IPS DF 6.9 (cell line): ENCODE results near the gene QDPR.
"Not testable (repeated sequence)": the region's sequence is repeated elsewhere in the genome, so short reads cannot be mapped to it uniquely, and the experiment has no call there.

Experiments used
- DNase-seq: peaks from one replicate; pipeline ENCODE4 v3.0.0-alpha.2; 2013; ENCODE audit warnings: low read depth, low spot score
- H3K27ac ChIP-seq: one replicate; pipeline ENCODE4 v1.5.1; 2013; ENCODE audit warnings: low read length, control low read depth
- H3K27me3 ChIP-seq: 2 replicates; pipeline ENCODE4 v1.6.1; 2013; ENCODE audit warnings: mild to moderate bottlenecking, low read length; ENCODE audit not compliant: control insufficient read depth, insufficient read depth
- H3K36me3 ChIP-seq: 2 replicates; pipeline ENCODE4 v1.6.1; 2013; ENCODE audit warnings: low read length; ENCODE audit not compliant: control insufficient read depth, insufficient read depth
- H3K4me1 ChIP-seq: 2 replicates; pipeline ENCODE4 v1.6.1; 2013; ENCODE audit warnings: low read length; ENCODE audit not compliant: control insufficient read depth, insufficient read depth
- H3K4me3 ChIP-seq: 2 replicates; pipeline ENCODE4 v1.5.1; 2013; ENCODE audit warnings: mild to moderate bottlenecking, low read length
- H3K9me3 ChIP-seq: 2 replicates; pipeline ENCODE4 v1.6.1; 2013; ENCODE audit warnings: low read length, inconsistent platforms; ENCODE audit not compliant: control insufficient read depth, insufficient read depth
- WGBS: extraction: QIAGEN DNeasy Blood & Tissue Kit; methylation state at CpG from one replicate; pipeline ENCODE4 v1.1.7; 2013; ENCODE audit warnings: mixed read lengths, missing lambda C conversion rate; ENCODE audit not compliant: insufficient read length, insufficient coverage; 5-methylcytosine and 5-hydroxymethylcytosine counted together

Gene QDPR

DNA sequence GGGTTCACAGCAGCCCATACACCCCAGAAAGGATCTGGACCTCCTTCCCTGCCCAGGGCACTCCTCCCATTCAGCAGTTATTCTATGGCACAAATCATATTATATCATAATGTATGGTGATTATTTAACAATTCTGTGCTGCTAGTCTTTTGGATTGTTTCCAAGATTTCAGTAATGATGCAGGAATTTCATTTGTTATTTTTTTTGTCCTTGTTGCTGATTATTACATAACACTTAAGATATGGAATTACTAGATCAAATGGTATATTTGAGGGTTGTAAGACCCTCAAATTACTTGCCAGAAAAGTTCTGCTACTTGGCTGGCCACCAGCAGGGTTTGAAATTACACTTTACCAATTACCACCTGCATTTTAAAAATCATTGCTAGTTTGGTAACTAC is 36.4 kb downstream of the QDPR start:
- no peak overlapping the region for H3K27ac ChIP-seq

DNA sequence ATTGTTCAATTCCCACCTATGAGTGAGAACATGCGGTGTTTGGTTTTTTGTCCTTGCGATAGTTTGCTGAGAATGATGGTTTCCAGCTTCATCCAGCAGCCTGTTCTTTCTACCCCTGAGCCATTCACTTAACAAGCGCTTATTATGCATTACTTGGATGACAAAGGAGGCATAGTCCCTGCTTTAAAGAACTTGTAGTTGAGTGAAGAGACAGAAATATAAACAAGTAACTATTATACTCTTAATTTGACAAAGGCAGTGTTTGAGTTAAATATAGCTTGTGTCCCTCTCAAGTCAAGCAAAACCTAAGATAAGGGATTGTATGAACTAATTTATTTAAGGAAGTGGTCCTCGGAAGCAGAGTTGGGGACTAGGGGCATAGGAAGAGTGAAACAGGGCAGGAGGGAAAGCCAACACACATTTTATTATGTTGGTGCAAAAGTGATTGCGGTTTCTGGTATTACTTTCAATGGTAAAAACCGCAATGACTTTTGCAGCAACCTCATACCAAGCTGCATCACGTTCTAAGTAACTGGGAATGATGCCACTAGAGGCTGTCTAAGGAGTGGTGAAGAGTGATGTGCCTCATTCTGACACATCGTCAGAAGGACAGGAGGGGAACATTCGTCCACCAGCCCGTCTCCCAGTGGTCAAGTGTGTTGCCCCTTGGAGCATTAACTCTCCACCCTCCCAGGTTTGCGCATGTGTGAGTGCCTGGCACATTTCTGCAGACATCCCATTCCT is 41.8 kb downstream of the QDPR start:
- Histone ChIP-seq H3K4me1 (no peaks in the 10 kb centered on the region), H3K27me3 (no peaks in the 10 kb centered on the region), H3K4me3 (no peak overlapping the region), H3K27ac (no peak overlapping the region), H3K36me3 (no peaks in the 10 kb centered on the region), H3K9me3 (no peaks in the 10 kb centered on the region)
- WGBS = no CpG with 5 or more reads among the region's 11 CpGs
- DNase-seq = no peak

More for the DNA sequence above, 36.4 kb downstream of the QDPR start:
- no peak overlapping the region for H3K4me3 ChIP-seq
- H3K9me3 ChIP-seq = no peaks in the 10 kb centered on the region
- DNase-seq = no peak
- no peaks in the 10 kb centered on the region for H3K27me3 ChIP-seq
- no peaks in the 10 kb centered on the region for H3K36me3 ChIP-seq
- H3K4me1 ChIP-seq = no peaks in the 10 kb centered on the region

DNA sequence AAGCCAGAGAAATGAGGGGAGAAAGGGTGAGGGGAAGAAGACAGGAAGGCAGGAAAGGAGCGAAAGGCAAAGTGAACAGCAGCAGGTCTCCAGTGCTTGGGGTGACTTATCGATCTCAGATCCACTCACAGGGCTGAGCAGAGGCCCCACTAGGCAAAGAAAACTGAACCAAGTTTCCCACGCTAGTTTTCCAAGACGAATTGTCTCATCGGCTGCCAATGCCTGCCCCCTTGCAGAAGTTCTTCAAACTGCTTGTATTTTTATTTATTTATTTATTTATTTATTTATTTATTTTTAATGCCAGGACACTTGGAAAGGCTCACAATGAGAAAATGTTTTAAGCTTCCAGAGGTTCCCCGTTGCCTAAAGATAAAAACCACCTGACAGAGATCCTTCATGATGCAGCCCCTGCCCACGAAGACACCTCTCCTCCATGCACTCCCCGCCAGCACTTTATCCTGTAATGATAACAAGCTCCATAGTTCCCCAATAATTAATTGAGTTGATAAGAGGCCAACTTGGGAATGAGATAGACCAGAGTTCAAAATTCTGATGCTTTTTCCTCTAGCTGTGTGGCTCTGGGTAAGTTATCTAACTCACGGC is 43.2 kb downstream of the QDPR start:
- DNase-seq = no peak
- no peaks in the 10 kb centered on the region for H3K4me1 ChIP-seq
- H3K27ac ChIP-seq = no peak overlapping the region
- no CpG with 5 or more reads among the region's 9 CpGs for WGBS
- H3K9me3 ChIP-seq = no peaks in the 10 kb centered on the region
- no peaks in the 10 kb centered on the region for H3K36me3 ChIP-seq
- H3K27me3 ChIP-seq = no peaks in the 10 kb centered on the region
- no peak overlapping the region for H3K4me3 ChIP-seq

GRCh38 chr4:17463606-17464005 is 48.3 kb downstream of the QDPR start:
- WGBS = no CpG with 5 or more reads among the region's 1 CpG
- H3K36me3 ChIP-seq = no peaks in the 10 kb centered on the region

DNA sequence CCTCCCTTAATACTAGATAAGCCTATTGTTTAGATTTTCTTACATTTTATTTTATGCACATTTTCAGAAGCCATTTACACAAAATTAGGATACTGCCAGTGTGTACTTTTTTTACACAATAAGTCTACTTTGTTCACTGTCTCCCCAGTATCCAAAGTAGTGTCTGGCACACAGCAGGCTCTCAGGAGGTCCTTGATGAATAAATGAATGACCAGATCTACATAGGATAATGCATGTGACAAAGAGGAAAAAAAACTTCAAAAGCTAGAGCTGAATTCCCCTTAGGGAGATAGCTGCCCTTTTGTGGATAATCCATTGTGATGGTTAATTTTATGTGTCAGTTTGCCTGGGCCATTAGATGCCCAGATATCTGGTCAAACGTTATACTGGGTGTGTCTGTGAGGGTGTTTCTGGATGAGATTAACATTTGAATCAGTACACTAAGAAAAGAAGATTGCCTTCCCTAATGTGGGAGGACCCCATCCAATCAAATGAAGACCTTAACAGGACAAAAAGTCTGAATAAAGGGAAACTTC is 61.6 kb downstream of the QDPR start:
- H3K36me3 ChIP-seq = no peaks in the 10 kb centered on the region
- H3K4me1 ChIP-seq = no peaks in the 10 kb centered on the region
- no peaks in the 10 kb centered on the region for H3K27me3 ChIP-seq
- no peak for DNase-seq
- H3K4me3 ChIP-seq = no peak overlapping the region
- no peak overlapping the region for H3K27ac ChIP-seq
- no peaks in the 10 kb centered on the region for H3K9me3 ChIP-seq
- WGBS = no CpG with 5 or more reads among the region's 1 CpG

More at GRCh38 chr4:17463606-17464005, 48.3 kb downstream of the QDPR start:
- H3K27me3 ChIP-seq = no peaks in the 10 kb centered on the region
- no peaks in the 10 kb centered on the region for H3K9me3 ChIP-seq
- no peak overlapping the region for H3K4me3 ChIP-seq
- no peaks in the 10 kb centered on the region for H3K4me1 ChIP-seq
- no peak overlapping the region for H3K27ac ChIP-seq
- DNase-seq = no peak

DNA sequence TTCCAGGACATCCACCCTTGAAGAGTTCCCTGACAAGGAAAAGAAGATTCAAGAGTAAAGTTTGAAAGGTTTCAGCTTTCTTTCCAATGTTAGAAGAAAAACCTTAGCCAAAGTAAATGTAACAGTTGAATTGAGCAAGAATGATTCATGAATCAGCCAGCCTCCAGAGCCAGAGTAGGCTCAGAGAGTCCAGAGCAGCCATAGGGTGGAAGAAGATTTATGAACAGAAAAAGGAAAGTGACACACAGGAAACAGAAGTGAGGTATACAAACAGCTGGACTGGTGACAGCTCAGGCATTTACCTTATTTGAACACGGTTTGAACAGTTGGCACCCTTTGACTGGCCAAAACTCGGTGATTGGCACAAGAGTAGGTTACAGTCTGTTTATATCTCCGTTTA is 63.2 kb downstream of the QDPR start:
- Histone ChIP-seq H3K36me3 (no peaks in the 10 kb centered on the region), H3K4me3 (no peak overlapping the region), H3K27me3 (no peaks in the 10 kb centered on the region), H3K4me1 (no peaks in the 10 kb centered on the region), H3K9me3 (no peaks in the 10 kb centered on the region), H3K27ac (no peak overlapping the region)
- WGBS = no CpG with 5 or more reads among the region's 3 CpGs
- DNase-seq = no peak

- H3K36me3 ChIP-seq = no peaks in the 10 kb centered on the region
- H3K4me1 ChIP-seq = no peaks in the 10 kb centered on the region
- peak; percentile 77 for DNase-seq
- H3K27me3 ChIP-seq = no peaks in the 10 kb centered on the region
- no peak overlapping the region for H3K27ac ChIP-seq
- H3K9me3 ChIP-seq = no peaks in the 10 kb centered on the region
- no peak overlapping the region for H3K4me3 ChIP-seq
Measured at GRCh38 chr4:17447675-17448298, 64.1 kb downstream of the QDPR start.

DNA sequence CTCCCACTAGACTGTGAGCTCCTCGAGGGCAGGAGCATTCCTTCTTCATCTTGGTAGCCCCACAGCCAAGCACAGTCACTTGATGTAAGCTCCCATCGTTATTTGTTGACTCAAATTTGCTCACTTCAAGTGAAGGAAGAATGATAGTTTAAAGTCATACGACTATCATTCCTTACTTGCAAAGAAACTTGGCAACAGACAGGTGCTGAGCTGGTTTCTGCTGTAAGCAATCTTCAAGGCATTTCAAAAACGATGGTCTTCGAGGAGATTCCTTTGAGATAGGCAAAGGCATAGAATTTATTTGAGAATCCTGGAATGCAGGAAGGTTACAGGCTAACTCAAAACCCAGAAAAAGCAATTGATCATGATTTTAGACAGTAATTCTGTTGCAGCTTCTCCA is 64.8 kb downstream of the QDPR start:
- no peak overlapping the region for H3K27ac ChIP-seq
- no CpG with 5 or more reads among the region's 5 CpGs for WGBS

DNA sequence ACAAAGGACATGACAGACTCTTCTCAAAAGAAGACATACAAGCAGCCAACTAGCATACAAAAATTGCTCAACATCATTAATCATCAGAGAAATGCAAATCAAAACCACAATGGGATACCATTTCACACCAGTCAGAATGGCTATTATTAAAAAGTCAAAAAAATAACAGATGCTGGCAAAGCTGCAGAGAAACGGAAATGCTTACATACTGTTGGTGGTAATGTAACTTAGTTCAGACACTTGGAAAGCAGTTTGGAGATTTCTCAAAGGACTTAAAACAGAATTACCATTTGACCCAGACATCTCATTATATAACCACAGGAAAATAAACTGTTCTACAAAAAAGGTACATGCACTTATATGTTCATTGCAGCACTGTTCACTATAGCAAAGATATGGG is 69.4 kb downstream of the QDPR start:
- H3K9me3 ChIP-seq, H3K36me3 ChIP-seq, H3K4me3 ChIP-seq, H3K4me1 ChIP-seq, H3K27me3 ChIP-seq, DNase-seq, H3K27ac ChIP-seq: not testable (repeated sequence)
- WGBS = no CpG with 5 or more reads among the region's 1 CpG

More for the DNA sequence above, 64.8 kb downstream of the QDPR start:
- Histone ChIP-seq H3K4me1 (no peaks in the 10 kb centered on the region), H3K27me3 (no peaks in the 10 kb centered on the region), H3K4me3 (no peak overlapping the region), H3K9me3 (no peaks in the 10 kb centered on the region), H3K36me3 (no peaks in the 10 kb centered on the region)
- no peak for DNase-seq

- no CpG with 5 or more reads among the region's 11 CpGs for WGBS
- Histone ChIP-seq H3K4me3 (no peak overlapping the region), H3K9me3 (no peaks in the 10 kb centered on the region), H3K27ac (no peak overlapping the region), H3K27me3 (no peaks in the 10 kb centered on the region), H3K4me1 (no peaks in the 10 kb centered on the region), H3K36me3 (no peaks in the 10 kb centered on the region)
- DNase-seq = no peak
Measured at GRCh38 chr4:17437396-17437795, 74.5 kb downstream of the QDPR start.
